ENCODE data around the gene PRKCH.

GRCh38 chr14:61524211-61524806, 202.9 kb downstream of the PRKCH start:
- TF ChIP-seq CTCF (IDR thresholded peaks at IDR 0.05; ENCODE audit: insufficient read depth, low read length) (no peak), REST (IDR thresholded peaks at IDR 0.05; ENCODE audit: insufficient replicate concordance, low read depth) (no peak), GABPA (IDR thresholded peaks at IDR 0.05; ENCODE audit: low read depth) (no peak)
